ENCODE results near the gene PDE4B. TPM values are rescaled to one million over a fixed set of nuclear protein-coding genes. Genes with fewer than 3 reads are reported as not detected.
"Not testable (repeated sequence)": the region's sequence is repeated elsewhere in the genome, so short reads cannot be mapped to it uniquely, and the experiment has no call there.

The PDE4B gene
- total RNA-seq, 1 donor from 2014 or later: 1.2 TPM

GRCh38 chr1:66095190-66095589 lies 302.5 kb downstream of the PDE4B start:
- Histone ChIP-seq H3K9ac (no peak overlapping the region), H3K9me3 (ENCODE audit: low read depth) (no peaks in the 10 kb centered on the region), H3K4me3 (no peak overlapping the region), H2AFZ (replicated peaks) (no peak overlapping the region), H3K27me3 (no peaks in the 10 kb centered on the region), H3K27ac (no peak overlapping the region), H3K79me2 (ENCODE audit: low read depth) (no peaks in the 10 kb centered on the region), H3K36me3 (no peaks in the 10 kb centered on the region), H3K4me1 (peaks cover 10% of the 10 kb centered on the region), H3F3A (ENCODE audit: low read depth) (no peaks in the 10 kb centered on the region), H3K4me2 (no peak overlapping the region), H4K20me1 (ENCODE audit: low read depth) (no peaks in the 10 kb centered on the region)
- Mint-ChIP-seq H3K27ac (no peak overlapping the region), H3K27me3 (ENCODE audit: insufficient read depth, low read depth) (peaks cover 2% of the 10 kb centered on the region), H3K36me3 (peaks cover 2% of the 10 kb centered on the region), H3K4me3 (no peak overlapping the region), H3K4me1 (peaks cover 20% of the 10 kb centered on the region), H3K9me3 (no peaks in the 10 kb centered on the region)
- DNase-seq (ENCODE audit: low spot score): no peak
- no peak for TF ChIP-seq EZH2phosphoT487 (IDR thresholded peaks at IDR 0.05)
- TF ChIP-seq EZH2 (IDR thresholded peaks at IDR 0.05): no peak
- TF ChIP-seq CTCF (IDR thresholded peaks at IDR 0.05): no peak

GRCh38 chr1:66100959-66101358 lies 308.3 kb downstream of the PDE4B start:
- H3K4me3 ChIP-seq; H3K36me3 Mint-ChIP-seq; H3K27me3 ChIP-seq; H3K9me3 Mint-ChIP-seq; H4K20me1 ChIP-seq (ENCODE audit: low read depth); DNase-seq (ENCODE audit: low spot score); H2AFZ ChIP-seq (replicated peaks); H3K4me1 ChIP-seq; H3F3A ChIP-seq (ENCODE audit: low read depth); H3K9ac ChIP-seq; H3K36me3 ChIP-seq; H3K27ac Mint-ChIP-seq; H3K4me2 ChIP-seq; H3K4me1 Mint-ChIP-seq; H3K79me2 ChIP-seq (ENCODE audit: low read depth); H3K27me3 Mint-ChIP-seq (ENCODE audit: insufficient read depth, low read depth); H3K27ac ChIP-seq; H3K4me3 Mint-ChIP-seq; H3K9me3 ChIP-seq (ENCODE audit: low read depth): not testable (repeated sequence)

- not testable (repeated sequence) for H2AFZ ChIP-seq (replicated peaks); H3K9me3 ChIP-seq (ENCODE audit: low read depth); H4K20me1 ChIP-seq (ENCODE audit: low read depth); H3K4me1 ChIP-seq; H3K27ac Mint-ChIP-seq; H3K4me3 ChIP-seq; H3K36me3 Mint-ChIP-seq; H3K27ac ChIP-seq; H3K4me1 Mint-ChIP-seq; H3K79me2 ChIP-seq (ENCODE audit: low read depth); H3K27me3 ChIP-seq; H3F3A ChIP-seq (ENCODE audit: low read depth); H3K4me2 ChIP-seq; H3K36me3 ChIP-seq; H3K4me3 Mint-ChIP-seq; H3K27me3 Mint-ChIP-seq (ENCODE audit: insufficient read depth, low read depth); DNase-seq (ENCODE audit: low spot score); H3K9ac ChIP-seq; H3K9me3 Mint-ChIP-seq
Observed at GRCh38 chr1:66104076-66104475, 311.4 kb downstream of the PDE4B start.

- Histone ChIP-seq H3K4me2 (no peak overlapping the region), H3F3A (ENCODE audit: low read depth) (no peaks in the 10 kb centered on the region), H3K27ac (no peak overlapping the region), H3K4me1 (no peaks in the 10 kb centered on the region), H3K4me3 (no peak overlapping the region), H3K36me3 (no peaks in the 10 kb centered on the region), H3K79me2 (ENCODE audit: low read depth) (no peaks in the 10 kb centered on the region), H2AFZ (replicated peaks) (no peak overlapping the region), H3K9ac (no peak overlapping the region), H4K20me1 (ENCODE audit: low read depth) (no peaks in the 10 kb centered on the region), H3K27me3 (no peaks in the 10 kb centered on the region), H3K9me3 (ENCODE audit: low read depth) (no peaks in the 10 kb centered on the region)
- H3K4me1 Mint-ChIP-seq: no peaks in the 10 kb centered on the region
- peaks cover 3% of the 10 kb centered on the region for H3K9me3 Mint-ChIP-seq
- no peak overlapping the region for H3K4me3 Mint-ChIP-seq
- H3K27ac Mint-ChIP-seq: no peak overlapping the region
- H3K27me3 Mint-ChIP-seq (ENCODE audit: insufficient read depth, low read depth): no peaks in the 10 kb centered on the region
- TF ChIP-seq EZH2phosphoT487 (IDR thresholded peaks at IDR 0.05) (no peak), EZH2 (IDR thresholded peaks at IDR 0.05) (no peak), CTCF (IDR thresholded peaks at IDR 0.05) (no peak)
- no peak for DNase-seq (ENCODE audit: low spot score)
- no peaks in the 10 kb centered on the region for H3K36me3 Mint-ChIP-seq
Observed at GRCh38 chr1:66108624-66109023, 315.9 kb downstream of the PDE4B start.
